Measurements from ENCODE around the gene HECTD3.

- TF ChIP-seq CTCF (IDR thresholded peaks at IDR 0.05) (no peak), POLR2A (IDR thresholded peaks at IDR 0.05) (no peak)
These were observed 12.5 kb upstream of the HECTD3 start for GRCh38 chr1:45023663-45024062.

All from testis (tissue), 2 donors.